ENCODE results near the gene LANCL3.
"Not testable (repeated sequence)": the region's sequence is repeated elsewhere in the genome, so short reads cannot be mapped to it uniquely, and the experiment has no call there.

DNA sequence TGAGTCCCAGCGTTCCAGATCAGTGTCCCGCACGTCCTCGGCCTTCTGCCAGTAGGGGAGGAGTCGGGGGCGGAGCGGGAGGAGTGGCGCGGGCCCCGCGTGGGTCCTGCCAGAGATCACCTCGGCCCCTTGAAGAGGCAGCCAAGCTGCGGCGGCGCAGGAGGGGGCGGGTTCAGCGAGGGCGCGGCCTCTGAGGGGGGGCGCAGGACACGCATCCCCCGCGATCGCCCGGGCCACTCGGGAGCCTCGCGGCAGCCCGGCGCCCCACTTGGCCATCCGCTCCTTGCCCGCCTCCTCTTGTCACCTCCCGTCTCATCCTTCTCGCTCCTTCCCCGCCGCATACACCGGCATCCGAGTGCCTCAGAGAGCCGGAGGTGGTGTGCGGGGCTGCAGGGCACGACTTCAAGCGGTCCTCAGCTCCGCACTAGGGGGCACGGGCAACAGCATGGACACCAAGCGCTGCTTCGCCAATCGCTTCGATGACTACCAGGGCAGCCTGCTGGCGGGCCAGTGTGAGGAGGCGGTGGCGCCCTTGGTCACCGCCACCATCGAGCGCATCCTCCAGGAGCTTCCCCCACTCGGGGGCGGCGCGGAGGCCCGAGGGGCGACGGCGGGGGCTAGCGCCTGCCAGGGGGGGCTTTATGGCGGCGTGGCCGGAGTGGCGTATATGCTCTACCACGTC lies at the start of gene LANCL3:
- TF ChIP-seq, protein P1, sequence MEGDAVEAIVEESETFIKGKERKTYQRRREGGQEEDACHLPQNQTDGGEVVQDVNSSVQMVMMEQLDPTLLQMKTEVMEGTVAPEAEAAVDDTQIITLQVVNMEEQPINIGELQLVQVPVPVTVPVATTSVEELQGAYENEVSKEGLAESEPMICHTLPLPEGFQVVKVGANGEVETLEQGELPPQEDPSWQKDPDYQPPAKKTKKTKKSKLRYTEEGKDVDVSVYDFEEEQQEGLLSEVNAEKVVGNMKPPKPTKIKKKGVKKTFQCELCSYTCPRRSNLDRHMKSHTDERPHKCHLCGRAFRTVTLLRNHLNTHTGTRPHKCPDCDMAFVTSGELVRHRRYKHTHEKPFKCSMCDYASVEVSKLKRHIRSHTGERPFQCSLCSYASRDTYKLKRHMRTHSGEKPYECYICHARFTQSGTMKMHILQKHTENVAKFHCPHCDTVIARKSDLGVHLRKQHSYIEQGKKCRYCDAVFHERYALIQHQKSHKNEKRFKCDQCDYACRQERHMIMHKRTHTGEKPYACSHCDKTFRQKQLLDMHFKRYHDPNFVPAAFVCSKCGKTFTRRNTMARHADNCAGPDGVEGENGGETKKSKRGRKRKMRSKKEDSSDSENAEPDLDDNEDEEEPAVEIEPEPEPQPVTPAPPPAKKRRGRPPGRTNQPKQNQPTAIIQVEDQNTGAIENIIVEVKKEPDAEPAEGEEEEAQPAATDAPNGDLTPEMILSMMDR (IDR thresholded peaks at IDR 0.05), result not testable (repeated sequence)
- TF ChIP-seq POLR2A (IDR thresholded peaks at IDR 0.05), result not testable (repeated sequence)
